ENCODE data around the gene DTX3L. TPM values are rescaled to one million over a fixed set of nuclear protein-coding genes. Genes with fewer than 3 reads are reported as not detected.

DTX3L gene
- total and polyA plus RNA-seq, 2 of the 8 experiments (the other 6 are each of a cell fraction or from before 2014, with no cell fraction given): 1.7 to 11.3 TPM

- 62% methylated on average over 5 of the region's 5 CpGs; no CpG with 5 or more reads in 1 of the 2 experiments for WGBS, 2 experiments (ENCODE audit: extremely low coverage in 1 of 2, insufficient coverage in 1 of 2, insufficient read length in 1 of 2, insufficient replicate concordance in 2 of 2, low coverage in 1 of 2, low lambda C conversion rate in 2 of 2, missing lambda C conversion rate in 1 of 2)
- H3K36me3 ChIP-seq (ENCODE audit: control insufficient read depth in 2 of 4, insufficient read depth in 4 of 4, low read length in 3 of 4): peaks cover 0 to 3% (median 0%) of the 10 kb centered on the region in 4 experiments; a peak in 1 of 8 replicates
- H2AK5ac ChIP-seq (ENCODE audit: low read depth, low read length): no peak overlapping the region
- peaks cover 0 to 3% (median 1%) of the 10 kb centered on the region in 4 experiments; a peak in 3 of 7 replicates for H3K4me1 ChIP-seq (replicated peaks in 1 of 4; ENCODE audit: control insufficient read depth in 3 of 4, insufficient read depth in 4 of 4, low read length in 3 of 4)
- no peaks in the 10 kb centered on the region; the same call in 1 of the 2 replicates for H3K23me2 ChIP-seq (ENCODE audit: low read depth, low read length)
- H2BK12ac ChIP-seq (ENCODE audit: low read depth, low read length): no peak overlapping the region
- no peak overlapping the region for H3K27ac ChIP-seq (ENCODE audit: low read depth, low read length)
- TF ChIP-seq POU5F1 (IDR thresholded peaks at IDR 0.05; ENCODE audit: low read depth, low read length) (no peak), SP2 (IDR thresholded peaks at IDR 0.05; ENCODE audit: low read length) (no peak), ASH2L (IDR thresholded peaks at IDR 0.05; ENCODE audit: low read length) (no peak), CBX5 (IDR thresholded peaks at IDR 0.05; ENCODE audit: low read depth, low read length) (no peak), KDM5A (IDR thresholded peaks at IDR 0.05; ENCODE audit: low read length) (no peak), MAX (IDR thresholded peaks at IDR 0.05) (no peak), SP1 (IDR thresholded peaks at IDR 0.05; ENCODE audit: low read depth, low read length) (no peak), EZH2 (IDR thresholded peaks at IDR 0.05; ENCODE audit: low read depth, low read length, severe bottlenecking) (no peak)
- no peak overlapping the region for H2BK5ac ChIP-seq (ENCODE audit: low read depth, low read length)
- H4K91ac ChIP-seq (replicated peaks; ENCODE audit: insufficient read length, low read length): no peak overlapping the region
- H3K27me3 ChIP-seq (replicated peaks in 1 of 4; ENCODE audit: control insufficient read depth in 3 of 4, extremely low read depth in 1 of 4, insufficient read depth in 3 of 4, low read length in 3 of 4): peaks cover 0 to 10% (median 7%) of the 10 kb centered on the region in 4 experiments; a peak in 4 of 7 replicates
- H2AFZ ChIP-seq (ENCODE audit: low read length): no peak overlapping the region
- peaks cover 7 to 8% of the 10 kb centered on the region in 2 experiments; a peak in 3 of 4 replicates for H3K9me3 ChIP-seq (ENCODE audit: insufficient read depth in 2 of 2, low read depth in 1 of 2, low read length in 1 of 2)
- no peak overlapping the region for H4K5ac ChIP-seq (ENCODE audit: insufficient read length, low read depth, low read length)
- no peak overlapping the region for H3K23ac ChIP-seq (ENCODE audit: insufficient read length)
- no peak overlapping the region for H4K8ac ChIP-seq (ENCODE audit: extremely low read depth, insufficient read depth, low read length)
- H3K4me2 ChIP-seq (ENCODE audit: insufficient read depth in 1 of 2, low read depth in 2 of 2, low read length in 2 of 2): peak overlapping the region; percentile 66 to 74; a peak in 3 of 4 replicates
- DNase-seq (ENCODE audit: low read depth in 1 of 2, low spot score in 2 of 2) (no peak), FAIRE-seq (no peak)
- H3K14ac ChIP-seq (ENCODE audit: insufficient read length): no peak overlapping the region
- H2BK120ac ChIP-seq (replicated peaks; ENCODE audit: low read depth, low read length): no peak overlapping the region
- H2BK20ac ChIP-seq (ENCODE audit: low read length): no peak overlapping the region
- H3K56ac ChIP-seq (replicated peaks; ENCODE audit: insufficient read length, low read depth, low read length): no peak overlapping the region
- no peaks in the 10 kb centered on the region for H4K20me1 ChIP-seq (replicated peaks in 1 of 2; ENCODE audit: control insufficient read depth in 1 of 2, insufficient read depth in 2 of 2, low read length in 2 of 2)
- ChIA-PET CTCF (ENCODE audit: partially characterized antibody) (interaction anchor here (1.4 kb wide), 1 partner anchor 101 kb away, joined by 4 read pairs; no protein-coding TSS in a partner anchor), POLR2A (ENCODE audit: partially characterized antibody) (interaction anchor here (0.7 kb wide), 1 partner anchor 41 kb away, joined by 4 read pairs; no protein-coding TSS in a partner anchor)
- H3K18ac ChIP-seq (ENCODE audit: extremely low read depth, low read length): no peak overlapping the region
- H3K9ac ChIP-seq (replicated peaks in 1 of 4; ENCODE audit: extremely low read depth in 1 of 4, low read depth in 3 of 4, low read length in 3 of 4): no peak overlapping the region
- H3K4ac ChIP-seq (replicated peaks; ENCODE audit: insufficient read length, low read depth, low read length): no peak overlapping the region
- H2BK15ac ChIP-seq (ENCODE audit: low read length): no peak overlapping the region
- no peaks in the 10 kb centered on the region for H3K79me2 ChIP-seq (ENCODE audit: control insufficient read depth in 1 of 2, insufficient read depth in 2 of 2, low read length in 2 of 2)
- peak overlapping the region; percentile 32 to 61 (median 40); a peak in 5 of 8 replicates for H3K4me3 ChIP-seq (ENCODE audit: extremely low read depth in 1 of 4, insufficient read depth in 2 of 4, low read depth in 3 of 4, low read length in 4 of 4)
- no peaks in the 10 kb centered on the region for H3K79me1 ChIP-seq (ENCODE audit: low read depth, low read length)
Measured at GRCh38 chr3:122578069-122578740, 14.1 kb downstream of the DTX3L start.
